IMR-90 (cell line): ENCODE results near the gene FLVCR2. TPM values are rescaled to one million over a fixed set of nuclear protein-coding genes. Genes with fewer than 3 reads are reported as not detected.

ENCODE experiments used
- ATAC-seq: fragments of 200-7000 bp; cut with Tn5 transposase; 2 replicates; pipeline ENCODE4 v1.9.1; 2020; ENCODE audit warnings: low read depth, mild to moderate bottlenecking, moderate library complexity
- BruUV-seq: library from RNA; stranded (reverse); fragments of 400-500 nt; replicated peaks from 2 replicates; lab custom pipeline; 2021; lab: Mats Ljungman, UMichigan
- CTCF ChIA-PET: fragments of 300-600 bp; formaldehyde crosslinking; extraction: SDS; loops from one replicate; lab custom pipeline; 2021; ENCODE audit warnings: antibody characterized with exemption; lab: Yijun Ruan, JAX
- POLR2A ChIA-PET: fragments of 300-600 bp; sonication (Branson Sonifier 250); formaldehyde crosslinking; loops from one replicate; lab custom pipeline; 2022; ENCODE audit warnings: antibody characterized with exemption; ENCODE audit not compliant: unreplicated experiment; lab: Charles Lee
- DNase-seq: peaks from one replicate; pipeline ENCODE4 v3.0.0; 2013
- H2AFZ ChIP-seq: replicated peaks from 2 replicates; pipeline ENCODE3; 2013; ENCODE audit warnings: low read length, mild to moderate bottlenecking; ENCODE audit not compliant: poor library complexity
- H2AK5ac ChIP-seq: 2 replicates; pipeline ENCODE4 v1.6.1; 2013; ENCODE audit warnings: low read depth, low read length, inconsistent platforms
- H2AK9ac ChIP-seq: replicated peaks from 2 replicates; pipeline ENCODE3; 2013; ENCODE audit warnings: mild to moderate bottlenecking, low read depth, low read length, moderate library complexity; ENCODE audit not compliant: poor library complexity
- H2BK120ac ChIP-seq: 2 replicates; pipeline ENCODE4 v1.6.1; 2013; ENCODE audit warnings: low read depth, low read length, inconsistent platforms
- H2BK15ac ChIP-seq: 3 replicates; pipeline ENCODE4 v1.6.1; 2013; ENCODE audit warnings: low read depth, low read length, inconsistent platforms
- H2BK20ac ChIP-seq: 2 replicates; pipeline ENCODE4 v1.6.1; 2013; ENCODE audit warnings: low read depth, mild to moderate bottlenecking, inconsistent platforms, low read length, moderate library complexity
- H2BK5ac ChIP-seq: 2 replicates; pipeline ENCODE4 v1.6.1; 2013; ENCODE audit warnings: mild to moderate bottlenecking, low read depth, low read length, inconsistent platforms; ENCODE audit not compliant: poor library complexity, severe bottlenecking
- H3K14ac ChIP-seq: replicated peaks from 2 replicates; pipeline ENCODE4 v1.6.1; 2013; ENCODE audit warnings: low read depth, low read length, inconsistent platforms
- H3K18ac ChIP-seq: 2 replicates; pipeline ENCODE4 v1.6.1; 2013; ENCODE audit warnings: low read depth, low read length, control low read depth
- H3K23ac ChIP-seq: 2 replicates; pipeline ENCODE4 v1.6.1; 2013; ENCODE audit warnings: low read depth, low read length, inconsistent platforms
- H3K27ac ChIP-seq: 2 replicates; pipeline ENCODE4 v1.5.1; 2013; ENCODE audit warnings: mild to moderate bottlenecking, control low read depth, low read length; ENCODE audit not compliant: insufficient read depth
- H3K27me3 ChIP-seq: 2 replicates; pipeline ENCODE4 v1.6.1; 2013; ENCODE audit warnings: low read length; ENCODE audit not compliant: control insufficient read depth, insufficient read depth
- H3K36me3 ChIP-seq: 2 replicates; pipeline ENCODE4 v1.6.1; 2013; ENCODE audit warnings: low read length, mixed read lengths; ENCODE audit not compliant: control insufficient read depth, insufficient read depth
- H3K4ac ChIP-seq: 2 replicates; pipeline ENCODE4 v1.6.1; 2013; ENCODE audit warnings: low read depth, low read length, inconsistent platforms
- H3K4me1 ChIP-seq: 2 replicates; pipeline ENCODE4 v1.6.1; 2013; ENCODE audit warnings: low read length, mixed read lengths; ENCODE audit not compliant: control insufficient read depth, insufficient read depth
- H3K4me2 ChIP-seq: 2 replicates; pipeline ENCODE4 v1.6.1; 2013; ENCODE audit warnings: low read depth, mild to moderate bottlenecking, control low read depth, low read length, moderate library complexity
- H3K4me3 ChIP-seq: 2 replicates; pipeline ENCODE4 v1.5.1; 2013; ENCODE audit warnings: low read depth, mild to moderate bottlenecking, control low read depth, low read length, moderate library complexity; ENCODE audit not compliant: insufficient read depth
- H3K56ac ChIP-seq: 2 replicates; pipeline ENCODE4 v1.6.1; 2013; ENCODE audit warnings: low read length, inconsistent platforms; ENCODE audit not compliant: insufficient read depth; ENCODE audit errors: extremely low read depth
- H3K79me1 ChIP-seq, 2 experiments: 2 replicates each; pipeline ENCODE4 v1.6.1; 2013; ENCODE audit warnings: low read length in 2 of 2, inconsistent platforms in 1 of 2, low read depth in 1 of 2
- H3K9ac ChIP-seq: 2 replicates; pipeline ENCODE4 v1.6.1; 2013; ENCODE audit warnings: low read depth, low read length, control low read depth
- H3K9me1 ChIP-seq: 2 replicates; pipeline ENCODE4 v1.6.1; 2013; ENCODE audit warnings: low read length, inconsistent platforms; ENCODE audit not compliant: insufficient read depth
- H3K9me3 ChIP-seq: 2 replicates; pipeline ENCODE4 v1.6.1; 2013; ENCODE audit warnings: low read length; ENCODE audit not compliant: control insufficient read depth, insufficient read depth
- H4K20me1 ChIP-seq: 2 replicates; pipeline ENCODE4 v1.6.1; 2013; ENCODE audit warnings: low read length, inconsistent platforms; ENCODE audit not compliant: insufficient read depth
- H4K5ac ChIP-seq: 2 replicates; pipeline ENCODE4 v1.6.1; 2013; ENCODE audit warnings: mild to moderate bottlenecking, low read depth, low read length, control low read depth
- H4K8ac ChIP-seq, 2 experiments: 2 replicates each; pipeline ENCODE4 v1.6.1; 2013; ENCODE audit warnings: low read depth in 2 of 2, low read length in 2 of 2, control low read depth in 1 of 2, inconsistent platforms in 1 of 2
- H4K91ac ChIP-seq: 2 replicates; pipeline ENCODE4 v1.6.1; 2013; ENCODE audit warnings: low read depth, low read length, inconsistent platforms; ENCODE audit not compliant: insufficient read depth
- CHD1 ChIP-seq: IDR thresholded peaks from 2 replicates; pipeline ENCODE4 v1.6.1; 2012; ENCODE audit warnings: low read depth, low read length, improper control_type of control experiment
- FOS ChIP-seq: fragments of 150-350 bp; IDR thresholded peaks from 2 replicates; pipeline ENCODE4 v1.6.1; 2016; ENCODE audit warnings: low read depth, low read length
- MAZ ChIP-seq: IDR thresholded peaks from 2 replicates; pipeline ENCODE4 v1.6.1; 2012; ENCODE audit warnings: low read depth, mild to moderate bottlenecking, low read length, improper control_type of control experiment, moderate library complexity, borderline replicate concordance
- RAD21 ChIP-seq: IDR thresholded peaks from 2 replicates; pipeline ENCODE4 v1.6.1; 2012; ENCODE audit warnings: low read length, improper control_type of control experiment
- RFX5 ChIP-seq: IDR thresholded peaks from 2 replicates; pipeline ENCODE4 v1.8.0; 2012; ENCODE audit warnings: low read depth, mild to moderate bottlenecking, low read length, moderate library complexity
- SMC3 ChIP-seq: fragments of 150-350 bp; IDR thresholded peaks from 2 replicates; pipeline ENCODE4 v1.6.1; 2016; ENCODE audit warnings: low read depth, mild to moderate bottlenecking, antibody characterized with exemption, low read length, moderate library complexity
- WGBS, 2 experiments: methylation state at CpG; one replicate each; pipeline versions ENCODE4 v1.1.5 to v1.1.7; 2013; ENCODE audit warnings: missing lambda C conversion rate in 2 of 2; ENCODE audit not compliant: insufficient read length in 1 of 2; ENCODE audit errors: extremely low coverage in 2 of 2; 5-methylcytosine and 5-hydroxymethylcytosine counted together
- dilution Hi-C: fragments of 300-500 bp; cut with HindIII; formaldehyde crosslinking; loops from one replicate; pipeline ENCODE4 v1.14.3; 2018; ENCODE audit warnings: low sequenced_read_pairs; ENCODE audit not compliant: unreplicated experiment
- in situ Hi-C: fragments of 300-500 bp; cut with MboI; formaldehyde crosslinking; loops from 3 replicates; pipeline ENCODE4 v1.14.3; 2019; ENCODE audit warnings: low sequenced_read_pairs, inconsistent platforms, mixed read lengths
- intact Hi-C: fragments of 100-400 bp; cut with micrococcal nuclease; formaldehyde crosslinking; loops from 2 replicates; pipeline ENCODE4 v1.10.0; 2022
- polyA plus RNA-seq, 3 experiments: library from polyadenylated mRNA; depleted of rRNA; stranded (reverse); fragments of >200 nt; gene quantifications; 2 replicates each; pipeline ENCODE4 v1.2.3, GENCODE V29; 2012; ENCODE audit warnings: low replicate concordance in 1 of 3
- total RNA-seq: library from RNA; depleted of rRNA; stranded (reverse); fragments of >200 nt; gene quantifications from 2 replicates; pipeline ENCODE4 v1.2.3, GENCODE V29; 2012

FLVCR2 gene
- total and polyA plus RNA-seq, 2 of the 4 experiments (the other 2 are of a cell fraction): 0.94 to 1.4 TPM

DNA sequence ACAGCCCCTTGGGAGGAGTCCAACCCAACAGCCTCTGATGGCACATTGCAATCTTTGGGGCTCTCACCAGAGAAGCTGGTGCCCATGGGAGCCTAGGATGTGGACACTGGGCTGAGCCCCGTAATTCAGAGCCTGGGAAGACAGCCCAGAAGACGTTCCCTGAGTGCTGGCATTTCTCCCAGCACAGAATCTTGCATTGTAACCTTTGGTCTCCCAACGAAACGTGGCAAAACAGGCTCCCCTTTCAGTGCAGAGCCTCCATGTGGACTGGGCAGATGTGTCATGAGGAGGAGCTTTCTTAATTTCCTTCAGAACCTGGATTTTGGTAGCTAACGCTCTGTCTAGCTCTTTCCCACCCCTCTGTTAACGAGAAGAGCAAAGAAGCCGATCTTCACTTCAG, 29.9 kb upstream of the FLVCR2 start:
- Histone ChIP-seq H3K9me1 (no peaks in the 10 kb centered on the region), H4K5ac (no peak overlapping the region), H3K4me2 (no peak overlapping the region), H3K79me1 (no peaks in the 10 kb centered on the region), H3K56ac (no peak overlapping the region), H4K91ac (no peak overlapping the region), H3K18ac (no peak overlapping the region), H3K27me3 (peaks cover 15% of the 10 kb centered on the region), H2BK15ac (no peak overlapping the region), H3K9ac (no peak overlapping the region), H2BK20ac (no peak overlapping the region), H2AK5ac (no peak overlapping the region), H4K8ac (no peak overlapping the region), H2BK5ac (no peak overlapping the region), H3K23ac (no peak overlapping the region), H3K14ac (no peak overlapping the region), H2AK9ac (no peak overlapping the region), H2BK120ac (no peak overlapping the region), H3K4ac (no peak overlapping the region), H3K9me3 (no peaks in the 10 kb centered on the region), H2AFZ (no peak overlapping the region), H3K36me3 (no peaks in the 10 kb centered on the region), H3K4me1 (peaks cover 4% of the 10 kb centered on the region), H3K27ac (no peak overlapping the region), H4K20me1 (no peaks in the 10 kb centered on the region), H3K4me3 (no peak overlapping the region)
- 20% methylated on average over 1 of the region's 7 CpGs; no CpG with 5 or more reads in 1 of the 2 experiments for WGBS, 2 experiments
- in situ Hi-C loops (no loop called here), intact Hi-C loops (no loop called here), dilution Hi-C loops (no loop called here)
- BruUV-seq: no TSS peak
- ChIA-PET POLR2A (no interaction called here), CTCF (no interaction called here)
- no peak for TF ChIP-seq RAD21
- no peak for TF ChIP-seq MAZ
- TF ChIP-seq CHD1: no peak
- no peak for TF ChIP-seq SMC3
- no peak for TF ChIP-seq RFX5
- no peak for TF ChIP-seq FOS
- ATAC-seq (peak; percentile 59), DNase-seq (peak; percentile 32)
